GM21723 (cell line): ENCODE data around the gene CA11.

Experiments used
- ATAC-seq: cut with Tn5 transposase; IDR thresholded peaks from one replicate; pipeline ENCODE4 v1.9.1; 2021; ENCODE audit warnings: mild to moderate bottlenecking, moderate library complexity; ENCODE audit not compliant: unreplicated experiment

Gene CA11

DNA sequence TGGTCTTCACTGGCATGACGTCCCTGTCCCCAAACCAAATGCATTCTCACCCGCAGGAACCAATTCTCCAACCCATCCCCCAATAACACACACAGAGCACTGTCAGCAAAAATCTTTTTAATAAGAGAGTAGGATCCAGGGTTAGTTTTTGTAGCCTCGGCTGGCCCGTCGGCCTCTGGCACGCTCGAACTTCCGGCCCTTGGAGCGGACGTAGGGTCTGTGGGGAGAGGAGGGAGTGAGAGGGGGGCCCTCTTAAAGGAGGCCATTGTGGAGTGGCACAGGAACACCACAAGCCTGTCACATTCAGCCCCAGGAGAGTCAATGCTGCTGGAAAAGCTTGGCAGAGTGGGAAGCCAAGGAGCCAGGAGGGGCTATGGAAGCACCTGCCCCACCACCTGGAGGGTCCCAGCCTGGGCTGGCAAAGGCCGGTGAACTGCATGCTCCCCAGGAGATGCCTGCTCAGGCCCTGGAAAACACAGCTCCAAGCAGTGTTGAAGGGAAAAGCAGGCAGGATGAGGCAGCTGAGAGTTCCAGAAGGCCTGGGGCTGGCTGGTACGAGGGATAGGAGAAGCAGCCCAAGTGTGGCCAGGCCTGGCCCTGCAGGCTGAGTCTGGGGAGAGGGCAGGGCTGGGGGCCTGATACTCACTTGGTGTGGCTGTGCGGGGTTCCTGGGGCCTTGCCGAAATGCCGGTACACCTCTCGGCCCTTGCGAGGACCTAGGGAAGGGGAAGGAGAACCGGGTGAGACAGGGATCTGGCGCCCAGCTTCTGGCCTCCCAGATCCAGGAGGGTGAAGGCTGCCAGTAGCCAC lies 30.6 kb downstream of the CA11 start:
- no peak for ATAC-seq

DNA sequence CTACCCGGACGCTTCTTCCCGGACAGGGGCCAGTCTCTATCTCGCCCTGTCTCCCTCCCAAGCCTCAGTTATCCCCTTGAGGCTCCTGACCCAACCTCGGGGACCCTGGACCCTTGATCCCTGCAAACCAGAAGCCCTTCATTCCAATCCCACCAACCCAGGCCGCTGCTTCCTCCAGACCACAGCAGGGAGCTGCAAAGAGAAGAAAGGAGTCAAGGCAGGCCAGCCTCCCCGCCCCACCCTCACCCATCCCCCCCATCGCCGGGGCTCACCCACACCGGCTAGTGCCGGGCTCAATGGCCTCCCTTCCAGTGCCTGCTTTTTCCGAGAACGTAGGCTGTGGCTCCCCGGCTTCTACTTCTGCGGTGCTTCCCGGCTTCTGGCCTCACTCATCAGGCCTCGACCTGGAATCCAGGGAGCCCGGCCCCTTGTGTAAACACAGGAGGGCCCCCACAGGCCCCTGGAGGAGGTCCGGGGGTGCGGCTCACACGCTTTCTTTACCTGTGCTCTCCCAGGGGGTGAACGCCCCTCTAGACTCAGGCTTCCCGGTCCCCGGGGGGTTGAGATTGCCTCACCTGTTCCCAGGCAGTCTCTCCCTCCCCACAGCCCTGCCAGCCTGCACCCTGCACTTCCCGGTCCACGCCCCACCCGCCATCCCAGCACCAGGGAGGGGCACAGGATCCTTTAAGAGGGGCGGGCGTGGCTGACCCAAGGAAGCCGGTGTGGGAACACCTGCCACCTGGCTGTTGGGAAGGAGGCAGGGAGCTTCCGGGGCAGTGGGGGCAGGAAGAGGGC lies 31.4 kb downstream of the CA11 start, which contains the start of gene FAM83E:
FAM83E (minus strand) TSS at position 641 of the 795 bp plus-strand sequence. CDS start 1,704 bp downstream, outside the sequence.
- no peak for ATAC-seq

DNA sequence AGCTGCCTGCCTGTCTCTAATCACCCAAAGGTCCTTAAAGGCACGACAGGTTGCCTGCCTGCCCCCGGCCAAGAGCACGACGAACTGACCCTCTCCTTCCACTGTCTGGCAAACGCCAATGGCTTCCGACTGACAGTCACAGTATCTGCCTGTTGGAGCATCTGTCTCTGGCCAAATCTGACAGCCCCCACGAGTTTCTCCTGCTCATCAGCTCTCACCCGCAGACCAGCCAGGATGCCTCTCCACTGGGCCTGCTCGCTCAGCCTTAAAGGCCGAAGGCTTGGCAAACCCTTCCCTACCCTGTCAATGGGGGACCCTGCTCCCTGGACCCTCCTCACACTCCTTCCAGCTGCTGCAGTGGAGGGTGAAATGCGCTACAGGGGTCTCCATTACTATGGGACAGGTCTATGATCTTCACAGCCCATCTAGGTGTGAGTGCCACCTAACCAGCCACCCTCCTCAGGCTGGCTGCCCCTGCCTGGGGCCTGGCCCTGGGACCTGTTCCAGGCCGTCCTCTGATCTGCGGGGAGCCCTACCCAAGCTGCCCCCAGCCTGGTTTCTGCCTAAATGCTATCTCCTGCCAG lies 32.0 kb downstream of the CA11 start:
- no peak for ATAC-seq

DNA sequence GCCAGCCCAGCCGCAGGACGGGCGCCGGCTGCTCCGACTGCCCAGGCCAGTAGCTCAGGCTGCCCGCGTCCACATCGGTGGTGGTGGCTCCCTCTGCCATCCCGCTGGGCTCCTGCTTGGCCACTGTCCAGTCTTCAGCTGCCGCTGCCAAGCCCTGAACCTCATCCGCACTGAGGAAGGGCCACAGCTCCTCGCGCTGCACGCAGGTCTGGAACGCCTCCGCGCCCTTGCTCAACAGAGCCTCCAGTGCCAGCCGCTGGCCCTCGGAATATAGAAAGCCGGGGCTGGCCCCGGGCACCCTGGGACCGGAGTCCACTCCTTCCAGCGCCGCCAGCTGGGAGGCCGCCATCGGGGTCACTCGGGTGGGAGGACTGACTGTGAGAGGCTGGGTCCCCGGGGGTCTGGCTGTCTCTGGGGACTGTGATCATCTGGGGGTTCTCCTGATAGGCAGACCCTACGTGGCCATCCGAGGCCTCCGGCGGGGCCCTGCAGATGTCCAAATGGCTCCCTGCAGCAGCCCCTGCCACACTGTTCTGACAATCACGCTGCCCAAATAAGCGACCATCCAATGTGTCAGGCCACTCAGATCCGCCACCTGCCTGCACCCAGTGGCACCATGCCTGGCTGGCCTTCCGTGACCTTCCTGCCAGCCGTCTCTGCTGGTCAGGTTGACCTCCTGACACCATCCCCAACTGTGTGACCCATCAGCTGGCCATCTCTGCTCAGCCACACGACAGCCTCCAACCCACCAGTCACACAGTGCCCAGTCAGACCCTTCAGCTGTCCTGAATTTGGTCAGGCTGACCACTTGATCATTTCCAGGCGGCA lies 32.7 kb downstream of the CA11 start:
- ATAC-seq = no peak

- ATAC-seq = no peak
Measured at GRCh38 chr19:48611872-48612271, 34.1 kb downstream of the CA11 start.

DNA sequence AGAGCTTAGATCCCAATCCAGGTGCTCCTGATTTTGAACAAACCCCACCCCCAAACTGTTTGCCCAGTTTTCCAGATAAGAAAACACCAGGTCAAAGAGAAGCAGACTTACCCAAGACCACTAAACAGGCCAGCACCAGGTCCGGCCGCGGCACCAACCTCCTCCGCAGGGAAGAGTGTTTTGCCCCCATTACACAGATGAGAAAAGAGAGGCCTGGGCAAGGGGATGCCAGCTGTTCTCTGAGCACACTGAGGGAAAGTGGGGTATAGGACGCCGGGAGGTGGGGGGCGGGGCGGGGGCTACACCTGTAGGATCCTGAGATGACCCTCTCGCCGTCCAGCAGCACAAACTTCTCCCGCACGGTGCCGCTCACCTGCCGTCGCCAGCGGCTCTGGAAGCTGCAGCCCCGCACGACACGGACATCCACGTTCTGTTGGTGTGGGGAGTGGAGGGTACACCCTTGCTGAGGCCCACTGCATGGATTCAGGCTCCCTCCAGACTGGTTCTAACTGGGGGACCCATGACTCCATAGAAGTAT lies 36.3 kb downstream of the CA11 start:
- no peak for ATAC-seq

GRCh38 chr19:48608798-48609263 lies 37.2 kb downstream of the CA11 start:
- no peak for ATAC-seq

DNA sequence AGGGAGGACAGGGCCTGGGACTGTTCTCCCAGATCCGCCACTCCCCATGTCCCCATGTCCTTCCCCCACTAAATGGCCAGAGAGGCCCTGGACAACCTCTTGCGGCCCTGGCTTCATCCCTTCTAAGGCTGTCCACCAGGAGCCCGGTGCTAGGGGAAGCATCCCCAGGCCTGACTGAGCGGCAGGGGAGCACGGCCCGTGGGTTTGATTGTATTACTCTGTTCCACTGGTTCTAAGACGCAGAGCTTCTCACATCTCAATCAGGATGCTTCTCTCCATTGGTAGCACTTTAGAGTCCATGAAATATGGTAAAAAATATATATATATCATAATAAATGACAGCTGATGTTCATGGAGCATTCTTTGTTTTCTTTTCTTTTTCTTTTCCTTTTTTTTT lies 38.6 kb downstream of the CA11 start:
- ATAC-seq = no peak

DNA sequence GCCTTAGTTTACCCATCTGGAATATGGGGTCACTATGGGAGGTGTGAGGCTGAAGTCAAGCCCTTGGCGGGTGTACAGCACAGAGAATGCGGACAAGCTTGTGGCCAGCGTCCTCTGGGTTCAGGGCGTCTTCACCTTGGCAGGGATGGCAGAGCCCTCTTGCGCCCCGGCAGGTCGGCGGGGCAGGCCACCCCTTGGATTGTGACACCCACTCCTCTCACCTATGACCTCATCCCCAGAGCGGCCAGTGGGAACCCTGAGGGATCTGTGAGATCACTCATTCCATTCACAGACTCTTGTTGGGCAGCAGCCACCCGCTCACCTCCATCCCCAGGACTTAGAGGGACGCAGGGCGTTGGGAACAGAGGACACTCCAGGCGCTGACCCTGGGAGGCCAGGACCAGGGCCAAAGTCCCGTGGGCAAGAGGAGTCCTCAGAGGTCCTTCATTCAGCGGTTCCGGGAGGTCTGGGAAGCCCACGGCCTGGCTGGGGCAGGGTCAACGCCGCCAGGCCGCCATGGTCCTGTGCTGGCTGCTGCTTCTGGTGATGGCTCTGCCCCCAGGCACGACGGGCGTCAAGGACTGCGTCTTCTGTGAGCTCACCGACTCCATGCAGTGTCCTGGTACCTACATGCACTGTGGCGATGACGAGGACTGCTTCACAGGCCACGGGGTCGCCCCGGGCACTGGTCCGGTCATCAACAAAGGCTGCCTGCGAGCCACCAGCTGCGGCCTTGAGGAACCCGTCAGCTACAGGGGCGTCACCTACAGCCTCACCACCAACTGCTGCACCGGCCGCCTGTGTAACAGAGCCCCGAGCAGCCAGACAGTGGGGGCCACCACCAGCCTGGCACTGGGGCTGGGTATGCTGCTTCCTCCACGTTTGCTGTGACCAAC lies 39.3 kb downstream of the CA11 start, which contains the start of gene SPACA4:
SPACA4 (plus strand) TSS at position 280 of the 896 bp plus-strand sequence; CDS start at position 517, 237 bp downstream.
- no peak for ATAC-seq

DNA sequence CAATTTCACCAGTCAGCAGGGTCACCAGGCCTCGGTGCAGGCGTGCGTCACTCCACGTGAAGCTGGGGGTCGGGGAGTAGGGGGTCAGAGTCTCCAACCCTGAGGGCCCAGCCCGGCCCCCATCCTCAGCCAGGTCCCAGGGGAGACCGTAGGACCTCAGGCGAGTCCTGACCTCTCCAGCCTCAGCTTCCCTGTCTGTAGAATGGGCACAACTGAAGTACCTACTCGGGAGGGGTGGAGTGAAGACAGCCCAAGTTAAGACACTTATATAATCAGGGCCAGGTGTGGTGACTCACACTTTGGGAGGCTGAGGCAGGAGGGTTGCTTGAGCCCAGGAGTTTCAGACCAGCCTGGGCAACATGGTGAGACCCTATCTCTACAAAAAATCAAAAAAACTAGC lies 42.1 kb downstream of the CA11 start:
- ATAC-seq = no peak

DNA sequence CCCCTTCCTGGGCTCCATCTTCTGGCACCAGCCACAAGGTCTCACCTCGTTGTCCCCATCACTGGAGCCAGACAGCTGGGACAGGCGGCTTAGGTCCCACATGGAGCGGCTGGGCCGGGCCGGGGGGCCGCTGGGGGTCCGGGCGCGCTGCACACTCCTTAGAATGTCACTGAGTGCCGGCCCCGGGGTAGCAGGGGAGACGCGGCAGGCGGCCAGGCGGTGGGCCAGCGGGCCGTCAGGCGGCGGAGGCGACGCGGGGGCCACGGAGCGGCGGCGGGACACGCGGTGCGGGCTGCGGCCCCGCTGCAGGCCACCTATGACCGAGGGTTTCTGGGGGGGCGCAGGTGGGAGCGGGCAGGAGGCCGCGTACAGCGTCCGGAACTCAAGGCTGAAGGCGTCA lies 42.5 kb downstream of the CA11 start:
- no peak for ATAC-seq

- ATAC-seq = no peak
Measured at GRCh38 chr19:48603001-48603400, 43.0 kb downstream of the CA11 start.

GRCh38 chr19:48600679-48601417 lies 45.1 kb downstream of the CA11 start:
- ATAC-seq = no peak

- no peak for ATAC-seq
Measured at GRCh38 chr19:48598996-48599700, 46.8 kb downstream of the CA11 start.

GRCh38 chr19:48596679-48597465 lies 49.1 kb downstream of the CA11 start:
- ATAC-seq = no peak

DNA sequence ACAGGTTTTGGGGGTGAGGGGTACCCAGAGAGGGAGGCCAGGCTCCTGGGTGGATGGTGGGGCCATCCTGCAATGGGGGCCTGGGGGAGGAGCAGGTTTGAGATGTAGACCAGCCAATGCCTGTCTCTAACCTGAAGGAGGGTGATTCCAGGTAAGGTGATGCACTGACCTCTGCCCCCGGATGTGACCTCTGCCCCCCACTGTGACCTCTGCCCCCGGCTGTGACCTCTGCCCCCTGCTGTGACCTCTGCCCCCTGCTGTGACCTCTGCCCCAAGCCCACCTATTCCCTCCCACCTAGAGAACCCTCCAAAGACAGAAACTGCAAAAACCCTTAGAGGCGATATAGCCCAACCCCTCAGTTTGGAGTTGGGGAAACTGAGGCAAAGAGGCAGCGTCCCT lies 49.8 kb downstream of the CA11 start:
- ATAC-seq = no peak

DNA sequence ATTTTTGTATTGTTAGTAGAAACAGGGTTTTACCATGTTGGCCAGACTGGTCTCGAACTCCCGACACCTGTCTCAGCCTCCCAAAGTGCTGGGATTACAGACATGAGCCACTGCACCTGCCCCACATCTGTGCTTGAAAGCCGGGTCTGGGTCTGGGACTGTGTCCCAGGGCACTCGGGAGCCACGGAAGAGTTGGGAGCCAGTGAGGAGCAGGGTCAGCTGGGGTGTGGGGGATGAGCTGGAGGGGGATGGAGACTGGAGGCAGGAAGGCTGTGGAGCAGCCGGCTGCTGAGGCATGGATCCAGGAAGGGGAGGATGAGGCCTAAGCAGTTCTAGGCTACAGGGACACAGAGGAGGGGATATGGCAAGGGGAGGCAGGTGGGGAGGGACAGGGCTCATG lies 50.2 kb downstream of the CA11 start:
- no peak for ATAC-seq
